Mesodermal cell (in vitro differentiated cells): Measurements from ENCODE around the gene TSACC.
"Not testable (repeated sequence)": the region's sequence is repeated elsewhere in the genome, so short reads cannot be mapped to it uniquely, and the experiment has no call there.

ENCODE experiments used
- H3K27ac ChIP-seq: 2 replicates; pipeline ENCODE4 v1.7.0; 2013; ENCODE audit warnings: mild to moderate bottlenecking, low read depth, low read length, moderate library complexity; ENCODE audit not compliant: severe bottlenecking
- H3K36me3 ChIP-seq: 2 replicates; pipeline ENCODE4 v1.7.1; 2013; ENCODE audit warnings: mild to moderate bottlenecking, low read length, moderate library complexity; ENCODE audit not compliant: control insufficient read depth, insufficient read depth
- H3K4me1 ChIP-seq: one replicate; pipeline ENCODE4 v1.7.1; 2013; ENCODE audit warnings: mild to moderate bottlenecking, low read length; ENCODE audit not compliant: insufficient read depth, control insufficient read depth, poor library complexity, severe bottlenecking
- H3K4me3 ChIP-seq: 2 replicates; pipeline ENCODE4 v1.7.0; 2013; ENCODE audit warnings: low read length, control low read depth, mild to moderate bottlenecking; ENCODE audit not compliant: insufficient read depth, poor library complexity, severe bottlenecking; ENCODE audit errors: extremely low read depth
- H3K9me3 ChIP-seq: 2 replicates; pipeline ENCODE4 v1.7.1; 2013; ENCODE audit warnings: mild to moderate bottlenecking, low read length, moderate library complexity; ENCODE audit not compliant: control insufficient read depth
- WGBS, 2 experiments: methylation state at CpG; one replicate each; pipeline ENCODE4 v1.1.5; 2013; ENCODE audit warnings: missing lambda C conversion rate in 2 of 2; ENCODE audit not compliant: insufficient coverage in 2 of 2; 5-methylcytosine and 5-hydroxymethylcytosine counted together

The TSACC gene

GRCh38 chr1:156366378-156367166 is 28.2 kb downstream of the TSACC start:
- no peak overlapping the region for H3K4me3 ChIP-seq
- WGBS, 2 experiments, result 93 to 96% methylated on average over 5 of the region's 5 CpGs
- no peaks in the 10 kb centered on the region for H3K36me3 ChIP-seq
- no peak overlapping the region for H3K27ac ChIP-seq
- peaks cover 16% of the 10 kb centered on the region for H3K4me1 ChIP-seq
- H3K9me3 ChIP-seq, result no peaks in the 10 kb centered on the region

DNA sequence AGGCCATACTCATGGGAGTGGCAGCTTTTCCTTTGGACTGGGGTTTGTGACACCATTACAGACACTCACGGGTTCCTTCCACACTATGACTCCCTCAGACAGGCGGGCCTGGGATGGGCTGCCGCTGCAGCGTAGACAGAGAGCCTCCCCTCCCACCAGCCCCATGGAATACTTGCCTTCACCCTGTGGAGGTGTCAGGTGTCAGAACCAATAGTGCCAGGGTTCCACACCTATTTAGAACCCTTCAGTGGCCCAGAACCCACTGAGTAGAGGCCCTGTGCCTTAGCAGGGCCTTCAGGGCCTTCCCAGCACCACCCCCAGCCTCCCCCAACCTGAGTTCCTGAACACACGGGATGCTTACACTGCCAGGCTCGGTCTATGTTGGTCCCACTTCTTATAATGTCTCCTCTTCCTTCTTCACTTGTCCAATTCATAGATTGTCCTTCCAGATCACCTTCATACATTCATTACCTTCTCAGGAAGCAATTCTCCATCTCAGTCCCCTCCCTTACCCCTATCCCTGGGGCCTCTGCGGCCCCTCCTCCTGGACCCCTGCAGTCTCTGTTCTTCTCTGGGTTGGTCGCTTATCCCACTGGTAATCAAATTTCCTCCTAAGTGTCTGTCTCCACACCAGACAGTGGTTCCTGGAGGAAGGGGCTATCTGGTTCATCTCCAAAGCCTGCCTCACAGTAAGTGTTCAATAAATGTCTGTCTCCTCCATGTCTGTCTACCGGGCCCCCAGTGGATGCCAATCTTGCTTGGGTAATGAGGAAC is 29.2 kb downstream of the TSACC start:
- peaks cover 23% of the 10 kb centered on the region for H3K4me1 ChIP-seq
- H3K36me3 ChIP-seq, result no peaks in the 10 kb centered on the region
- H3K9me3 ChIP-seq, result no peaks in the 10 kb centered on the region
- no peak overlapping the region for H3K4me3 ChIP-seq
- H3K27ac ChIP-seq, result peak overlapping the region; percentile 47
- WGBS, 2 experiments, result 77 to 81% methylated on average over 7 to 9 of the region's 9 CpGs

DNA sequence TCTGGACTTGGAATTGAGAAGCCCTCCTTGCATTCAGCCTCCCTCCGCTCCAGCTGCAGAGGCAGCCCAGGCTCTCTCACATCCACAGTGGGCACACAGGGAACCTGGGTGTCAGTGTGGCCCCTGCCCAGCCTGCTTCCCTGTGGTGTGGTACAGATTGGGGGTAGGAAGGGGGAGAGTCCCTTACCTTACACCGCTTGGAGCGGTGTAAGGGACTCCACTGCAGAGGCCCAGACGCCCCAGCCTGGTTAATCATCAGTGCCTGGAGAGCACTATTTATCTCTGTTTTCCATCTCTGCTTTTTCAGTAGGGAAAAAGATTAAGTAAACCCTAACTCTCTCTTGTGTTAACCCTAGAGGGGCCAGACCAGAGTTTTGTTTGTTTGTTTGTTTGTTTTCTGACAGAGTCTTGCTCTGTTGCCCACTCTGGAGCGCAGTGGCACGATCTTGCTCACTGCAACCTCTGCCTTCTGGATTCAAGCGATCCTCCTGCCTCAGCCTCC is 29.9 kb downstream of the TSACC start:
- Histone ChIP-seq H3K4me1 (peaks cover 23% of the 10 kb centered on the region), H3K36me3 (no peaks in the 10 kb centered on the region), H3K9me3 (no peaks in the 10 kb centered on the region), H3K27ac (peak overlapping the region; percentile 47), H3K4me3 (no peak overlapping the region)
- 83 to 100% methylated on average over 2 of the region's 7 CpGs for WGBS, 2 experiments

GRCh38 chr1:156368889-156369684 is 30.8 kb downstream of the TSACC start, which contains the start of gene RHBG:
Gene RHBG, plus strand, starts transcription at chr1:156369211. Its CDS starts 39 bp downstream, at chr1:156369250.
- WGBS, 2 experiments, result 25% methylated on average over 38 to 40 of the region's 48 CpGs
- H3K36me3 ChIP-seq, result no peaks in the 10 kb centered on the region
- peaks cover 28% of the 10 kb centered on the region for H3K4me1 ChIP-seq
- H3K4me3 ChIP-seq, result peak within 1 kb of the TSS; percentile 6
- peak within 1 kb of the TSS; percentile 47 for H3K27ac ChIP-seq
- H3K9me3 ChIP-seq, result no peaks in the 10 kb centered on the region

DNA sequence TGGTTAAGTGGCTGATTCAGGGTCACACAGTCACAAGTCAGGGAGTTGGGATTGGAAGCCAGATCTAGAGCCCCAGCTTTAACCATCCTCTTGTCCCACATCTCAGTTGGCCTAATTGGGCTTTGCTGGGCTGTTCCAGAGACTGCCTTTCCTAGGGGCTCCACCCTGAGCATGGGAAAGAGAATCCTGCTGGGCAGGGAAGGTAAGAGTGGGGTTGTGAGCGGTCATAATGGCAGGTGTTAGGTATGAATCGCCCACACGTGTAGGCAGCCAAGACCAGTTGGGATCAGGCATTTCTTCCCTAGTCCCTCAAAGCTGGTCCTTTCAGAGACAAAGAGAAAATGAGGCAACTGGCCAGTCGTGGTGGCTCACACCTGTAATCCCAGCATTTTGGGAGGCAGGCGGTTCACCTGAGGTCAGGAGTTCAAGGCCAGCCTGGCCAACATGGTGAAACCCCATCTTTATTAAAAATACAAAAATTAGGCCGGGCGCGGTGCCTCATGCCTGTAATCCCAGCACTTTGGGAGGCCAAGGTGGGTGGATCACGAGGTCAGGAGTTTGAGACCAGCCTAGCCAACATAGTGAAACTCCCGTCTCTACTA is 31.5 kb downstream of the TSACC start:
- 86 to 94% methylated on average over 6 to 7 of the region's 10 CpGs for WGBS, 2 experiments
- peak overlapping the region; percentile 6 for H3K4me3 ChIP-seq
- H3K9me3 ChIP-seq, H3K36me3 ChIP-seq, H3K27ac ChIP-seq: not testable (repeated sequence)
- H3K4me1 ChIP-seq, result peaks cover 31% of the 10 kb centered on the region

GRCh38 chr1:156371553-156372264 is 33.4 kb downstream of the TSACC start:
- Histone ChIP-seq H3K36me3 (no peaks in the 10 kb centered on the region), H3K4me1 (peaks cover 31% of the 10 kb centered on the region), H3K4me3 (no peak overlapping the region), H3K9me3 (no peaks in the 10 kb centered on the region), H3K27ac (no peak overlapping the region)
- WGBS, 2 experiments, result 73 to 77% methylated on average over 6 to 7 of the region's 7 CpGs

GRCh38 chr1:156372265-156372586 is 33.9 kb downstream of the TSACC start:
- no peaks in the 10 kb centered on the region for H3K9me3 ChIP-seq
- no peak overlapping the region for H3K27ac ChIP-seq
- H3K36me3 ChIP-seq, result no peaks in the 10 kb centered on the region
- H3K4me1 ChIP-seq, result peaks cover 26% of the 10 kb centered on the region
- no peak overlapping the region for H3K4me3 ChIP-seq

GRCh38 chr1:156372876-156373275 is 34.5 kb downstream of the TSACC start:
- H3K4me3 ChIP-seq, result no peak overlapping the region
- peaks cover 20% of the 10 kb centered on the region for H3K4me1 ChIP-seq
- no peaks in the 10 kb centered on the region for H3K9me3 ChIP-seq
- 81% methylated on average over 3 of the region's 4 CpGs; no CpG with 5 or more reads in 1 of the 2 experiments for WGBS, 2 experiments
- no peak overlapping the region for H3K27ac ChIP-seq
- H3K36me3 ChIP-seq, result no peaks in the 10 kb centered on the region

GRCh38 chr1:156373546-156373945 is 35.2 kb downstream of the TSACC start:
- H3K27ac ChIP-seq, result no peak overlapping the region
- no peaks in the 10 kb centered on the region for H3K36me3 ChIP-seq
- no peaks in the 10 kb centered on the region for H3K9me3 ChIP-seq
- H3K4me3 ChIP-seq, result no peak overlapping the region
- peaks cover 17% of the 10 kb centered on the region for H3K4me1 ChIP-seq

DNA sequence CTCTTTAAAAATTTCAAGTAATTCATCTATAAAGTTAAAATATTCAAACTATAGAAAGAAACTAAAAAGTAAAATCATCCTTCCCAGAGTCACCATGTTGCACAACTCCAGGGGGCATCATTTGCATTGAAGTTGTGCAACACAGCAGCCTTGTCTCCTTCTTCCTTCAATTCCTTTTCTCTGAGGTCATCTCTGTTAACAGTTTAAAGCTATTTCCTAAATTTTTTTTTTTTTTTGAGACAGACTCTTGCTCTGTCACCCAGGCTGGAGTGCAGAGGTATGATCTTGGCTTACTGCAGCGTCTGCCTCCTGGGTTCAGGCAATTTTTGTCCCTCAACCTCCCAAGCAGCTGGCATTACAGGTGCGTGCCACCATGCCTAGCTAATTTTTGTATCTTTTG is 37.8 kb downstream of the TSACC start:
- WGBS, 2 experiments, result 56 to 88% methylated on average over 1 to 2 of the region's 2 CpGs
- no peaks in the 10 kb centered on the region for H3K36me3 ChIP-seq
- peaks cover 24% of the 10 kb centered on the region for H3K4me1 ChIP-seq
- H3K27ac ChIP-seq, result no peak overlapping the region
- H3K4me3 ChIP-seq, result no peak overlapping the region
- no peaks in the 10 kb centered on the region for H3K9me3 ChIP-seq
